Testis (tissue), 3 donors: ENCODE data around the gene MARCHF3. TPM values are rescaled to one million over a fixed set of nuclear protein-coding genes. Genes with fewer than 3 reads are reported as not detected.

ENCODE experiments used
- DNase-seq: peaks from one replicate; pipeline ENCODE4 v3.0.0-alpha.2; 2019
- H3K27ac ChIP-seq, 2 donors: fragments of 200-600 bp; sonication (generic); one replicate each; pipeline ENCODE4 v1.5.1; 2019
- H3K27me3 ChIP-seq: fragments of 200-600 bp; sonication (generic); one replicate; pipeline ENCODE4 v1.5.1; 2019
- H3K36me3 ChIP-seq: fragments of 200-600 bp; sonication (generic); one replicate; pipeline ENCODE4 v1.5.1; 2017; ENCODE audit warnings: low read depth; ENCODE audit errors: missing control alignments
- H3K4me1 ChIP-seq: fragments of 200-600 bp; sonication (generic); one replicate; pipeline ENCODE4 v1.5.1; 2019
- H3K4me3 ChIP-seq, 2 donors: fragments of 200-600 bp; sonication (generic); one replicate each; pipeline ENCODE4 v1.5.1; 2017 to 2019
- H3K9me3 ChIP-seq: fragments of 200-600 bp; sonication (generic); one replicate; pipeline ENCODE4 v1.5.1; 2017
- CTCF ChIP-seq, 3 experiments: fragments of 450-650 bp in 2 of 3; fragments of 200-600 bp in 1 of 3; sonication (generic) in 1 of 3; IDR thresholded peaks; one replicate each; pipeline ENCODE4 v1.5.1; 2016 to 2019; ENCODE audit warnings: antibody characterized with exemption in 3 of 3, mild to moderate bottlenecking in 2 of 3, moderate library complexity in 1 of 3
- POLR2A ChIP-seq: fragments of 450-650 bp; IDR thresholded peaks from one replicate; pipeline ENCODE4 v1.6.1; 2017; ENCODE audit warnings: antibody characterized with exemption, mild to moderate bottlenecking, moderate library complexity
- WGBS, 2 donors: methylation state at CpG; one replicate each; pipeline ENCODE4 v1.1.5; 2018; 5-methylcytosine and 5-hydroxymethylcytosine counted together
- intact Hi-C: fragments of 100-400 bp; cut with DNase I; formaldehyde crosslinking; loops from one replicate; pipeline ENCODE4 v1.15.1; 2023; ENCODE audit warnings: low total_unique reads
- polyA plus RNA-seq: library from polyadenylated mRNA; stranded (reverse); fragments of 350-450 nt; fragmentation: Illumina TruSeq; extraction: RNeasy Lipid Tissue Mini Kit (QIAGEN cat#74804); gene quantifications from one replicate; pipeline ENCODE4 v1.2.3, GENCODE V29; 2014; ENCODE audit warnings: low read depth, low replicate concordance; ENCODE audit not compliant: insufficient read depth
- total RNA-seq, 2 donors: library from RNA; depleted of rRNA; stranded (reverse); fragments of >200 nt; gene quantifications; one replicate each; pipeline ENCODE4 v1.2.3, GENCODE V29; 2016

MARCHF3 gene
- total and polyA plus RNA-seq, 3 donors from 2014 or later, result 34.0 to 81.9 (median 38.8) TPM

- no peaks in the 10 kb centered on the region for H3K36me3 ChIP-seq
- H3K27ac ChIP-seq, result no peak overlapping the region
- H3K4me3 ChIP-seq, result no peak overlapping the region
- DNase-seq, result no peak
- peaks cover 9% of the 10 kb centered on the region for H3K4me1 ChIP-seq
- intact Hi-C loops, result no loop called here
- no peaks in the 10 kb centered on the region for H3K27me3 ChIP-seq
- TF ChIP-seq CTCF (IDR thresholded peaks at IDR 0.05), result no peak
- no peak for TF ChIP-seq POLR2A
- H3K9me3 ChIP-seq, result no peaks in the 10 kb centered on the region
- 54 to 55% methylated on average over 3 of the region's 3 CpGs for WGBS, 2 donors
These were observed 44.1 kb upstream of the MARCHF3 start for GRCh38 chr5:127074466-127074865.

- Histone ChIP-seq H3K36me3 (no peaks in the 10 kb centered on the region), H3K27me3 (no peaks in the 10 kb centered on the region), H3K9me3 (no peaks in the 10 kb centered on the region), H3K4me3 (peak within 1 kb of the TSS; percentile 60 to 66), H3K27ac (peak within 1 kb of the TSS; percentile 31 to 68), H3K4me1 (peaks cover 12% of the 10 kb centered on the region)
- intact Hi-C loops, result no loop called here
- peak in 2 of 3 experiments; percentile 12 to 37 for TF ChIP-seq CTCF (IDR thresholded peaks at IDR 0.05)
- TF ChIP-seq POLR2A, result no peak
- 11 to 16% methylated on average over 28 to 56 of the region's 56 CpGs for WGBS, 2 donors
- peak; percentile 82 for DNase-seq
These were observed 42.8 kb upstream of the MARCHF3 start, which contains the start of gene C5orf63 for GRCh38 chr5:127072861-127073846. C5orf63 (minus strand) TSS chr5:127073502; CDS start chr5:127058995, 14,507 bp downstream.

DNA sequence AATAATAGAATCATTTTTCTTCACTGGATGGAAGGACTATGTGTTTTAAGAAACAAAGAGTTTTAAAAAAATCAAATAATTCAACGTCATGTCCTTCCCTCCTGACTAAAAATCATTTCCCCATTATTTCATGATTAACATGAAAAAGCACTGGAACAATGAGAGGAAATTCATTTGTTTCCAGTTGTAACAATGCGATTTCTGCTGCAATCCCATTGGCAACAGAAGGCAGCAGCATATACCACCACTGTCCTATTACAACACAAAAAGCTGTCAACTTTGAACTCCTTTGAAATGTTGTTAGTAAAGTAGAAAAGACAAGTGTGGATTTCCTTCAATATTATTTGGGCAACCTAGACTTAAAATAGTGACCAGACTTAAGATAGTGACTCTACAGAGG is 39.9 kb upstream of the MARCHF3 start:
- DNase-seq, result no peak
- no peak for TF ChIP-seq POLR2A
- TF ChIP-seq CTCF (IDR thresholded peaks at IDR 0.05), result no peak
- Histone ChIP-seq H3K27me3 (no peaks in the 10 kb centered on the region), H3K4me3 (no peak overlapping the region), H3K27ac (no peak overlapping the region), H3K4me1 (peaks cover 12% of the 10 kb centered on the region), H3K9me3 (no peaks in the 10 kb centered on the region), H3K36me3 (no peaks in the 10 kb centered on the region)
- WGBS, 2 donors, result 63 to 81% methylated on average over 2 of the region's 2 CpGs
- intact Hi-C loops, result no loop called here

DNA sequence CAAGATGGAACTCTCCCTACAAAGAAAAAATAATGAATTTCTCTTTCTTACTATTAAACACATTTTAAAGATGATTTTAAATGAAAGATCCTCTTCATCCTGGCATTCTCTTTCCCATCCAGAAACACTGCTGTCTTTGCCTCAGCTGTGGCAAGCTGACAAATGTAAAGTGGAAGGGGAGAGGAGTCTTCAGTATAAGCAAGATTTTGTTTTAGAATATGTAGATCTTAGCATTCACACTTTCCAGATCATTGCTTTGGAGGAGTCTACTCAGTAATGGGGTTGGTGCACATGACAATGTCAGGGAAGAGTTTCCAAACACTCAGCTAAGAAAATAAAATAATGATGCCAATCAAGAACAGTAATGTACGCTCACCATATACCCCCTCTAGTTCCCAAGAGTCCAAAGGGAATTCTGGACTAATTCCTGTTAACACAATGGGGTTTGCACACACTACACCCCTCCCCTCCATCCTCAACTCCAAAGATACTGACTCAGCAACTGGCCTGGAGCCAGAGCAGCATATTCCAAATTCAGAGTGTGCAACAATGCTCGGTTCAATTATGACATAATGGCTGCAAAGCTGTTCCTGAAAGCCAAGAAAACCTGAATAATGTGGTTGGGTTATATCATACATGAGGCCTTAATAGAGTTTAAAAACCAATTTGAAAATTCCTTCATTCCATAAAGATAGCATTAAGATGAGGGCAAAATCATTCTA is 38.3 kb upstream of the MARCHF3 start:
- intact Hi-C loops, result no loop called here
- peaks cover 8% of the 10 kb centered on the region for H3K4me1 ChIP-seq
- no peak for TF ChIP-seq POLR2A
- no peak for TF ChIP-seq CTCF (IDR thresholded peaks at IDR 0.05)
- H3K27ac ChIP-seq, result no peak overlapping the region
- no peaks in the 10 kb centered on the region for H3K9me3 ChIP-seq
- H3K4me3 ChIP-seq, result no peak overlapping the region
- 63% methylated on average over 2 of the region's 2 CpGs for WGBS, 2 donors
- H3K27me3 ChIP-seq, result no peaks in the 10 kb centered on the region
- no peaks in the 10 kb centered on the region for H3K36me3 ChIP-seq
- DNase-seq, result no peak
